Measurements from ENCODE around the gene PAGE5. TPM values are rescaled to one million over a fixed set of nuclear protein-coding genes. Genes with fewer than 3 reads are reported as not detected.

PAGE5 gene
- not detected in 2 replicates for total RNA-seq

GRCh38 chrX:55220119-55220794 lies at the start of gene PAGE5:
PAGE5 (plus strand) TSS chrX:55220346; CDS start chrX:55221383, 1,037 bp downstream.

DNA sequence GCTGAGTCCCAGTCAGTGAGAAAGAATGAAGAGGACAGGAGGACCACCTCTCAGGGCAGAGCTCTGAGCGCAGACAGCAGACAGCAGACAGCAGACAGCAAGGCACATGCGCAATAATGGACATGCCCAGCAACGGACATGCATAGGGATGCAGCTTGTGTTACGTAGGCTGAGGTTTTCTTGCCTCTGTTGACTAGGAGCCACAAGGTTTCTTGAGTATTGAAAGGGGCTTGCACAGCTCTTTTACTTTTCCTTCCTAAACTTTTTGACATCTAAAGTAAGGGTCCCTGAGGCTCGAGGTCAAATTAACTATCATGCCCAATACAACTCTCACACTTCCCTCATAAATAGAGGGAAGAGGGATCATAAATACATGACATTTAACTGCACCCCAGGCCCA lies 44.7 kb downstream of the PAGE5 start, which contains the start of gene PAGE3:
Gene PAGE3 (minus strand): TSS at position 101 of the 400 bp plus-strand sequence. CDS start 1,013 bp downstream, outside the sequence.

Other genes with a start within 250 kb of the PAGE5 start
- 0.23 and 0.43 TPM in 2 replicates for gene PFKFB1, start 226.2 kb upstream of the PAGE5 start, total RNA-seq
- gene APEX2, start 220.0 kb upstream of the PAGE5 start, total RNA-seq: 9.8 and 11.9 TPM in 2 replicates
- not detected in 2 replicates for gene ALAS2, start 189.4 kb upstream of the PAGE5 start, total RNA-seq
- gene PAGE2B, start 145.3 kb upstream of the PAGE5 start, total RNA-seq: not detected in 2 replicates
- gene PAGE2, start 131.3 kb upstream of the PAGE5 start, total RNA-seq: not detected in 2 replicates
- not detected in 2 replicates for gene PAGE3, start 44.6 kb downstream of the PAGE5 start, total RNA-seq
- gene MAGEH1, start 231.8 kb downstream of the PAGE5 start, total RNA-seq: 29.7 and 32.7 TPM in 2 replicates

Data from pericardium fibroblast (primary cell).